GM12892 (cell line): ENCODE data around the gene MIA.

Source experiments
- POLR2A ChIP-seq: IDR thresholded peaks from 2 replicates; pipeline ENCODE4 v1.6.1; 2011; ENCODE audit warnings: low read depth, low read length, control low read depth
- POLR2AphosphoS5 ChIP-seq: IDR thresholded peaks from 2 replicates; pipeline ENCODE4 v1.6.1; 2011; ENCODE audit warnings: low read depth, low read length, control low read depth

GRCh38 chr19:40742477-40742876 is 32.8 kb upstream of the MIA start:
- TF ChIP-seq POLR2A, result no peak
- no peak for TF ChIP-seq POLR2AphosphoS5
